B cell (primary cell): ENCODE measurements around the gene ZMYND8. TPM values are rescaled to one million over a fixed set of nuclear protein-coding genes. Genes with fewer than 3 reads are reported as not detected.

Source experiments
- ATAC-seq: fragments of 200-7000 bp; cut with Tn5 transposase; one replicate; pipeline ENCODE4 v1.10.0; 2021; ENCODE audit warnings: low read depth, mild to moderate bottlenecking, moderate number of reproducible peaks, moderate library complexity
- CTCF ChIA-PET: fragments of 350-600 bp; sonication (Branson Sonifier 250); formaldehyde crosslinking; loops from one replicate; lab custom pipeline; 2021; ENCODE audit warnings: antibody characterized with exemption, inconsistent platforms; lab: Charles Lee
- POLR2A ChIA-PET: fragments of 350-600 bp; sonication (Branson Sonifier 250); formaldehyde crosslinking; loops from one replicate; lab custom pipeline; 2021; ENCODE audit warnings: antibody characterized with exemption; lab: Charles Lee
- DNase-seq: peaks from one replicate; pipeline ENCODE4 v3.0.0; 2013
- H2AFZ ChIP-seq: 2 replicates; pipeline ENCODE4 v1.6.1; 2012; ENCODE audit warnings: mild to moderate bottlenecking, low read depth, low read length; ENCODE audit not compliant: insufficient read depth, poor library complexity, severe bottlenecking
- H3K27ac ChIP-seq, 2 donors: 1 replicate in 1 of 2; 2 replicates in 1 of 2; pipeline ENCODE4 v1.5.1; 2012 to 2013; ENCODE audit warnings: low read length in 2 of 2, mild to moderate bottlenecking in 2 of 2, moderate library complexity in 1 of 2
- H3K27me3 ChIP-seq, 4 experiments: fragments of 200-600 bp in 1 of 4; sonication (generic) in 1 of 4; replicated peaks in 1 of 4; 1 replicate in 2 of 4; 2 replicates in 2 of 4; pipeline versions ENCODE4 v1.6.1 to v1.7.0; 2013 to 2016; ENCODE audit warnings: low read length in 3 of 4, mild to moderate bottlenecking in 2 of 4, mixed read lengths in 1 of 4, moderate library complexity in 1 of 4; ENCODE audit not compliant: insufficient read depth in 4 of 4, control insufficient read depth in 3 of 4; ENCODE audit errors: control extremely low read depth in 1 of 4
- H3K36me3 ChIP-seq, 2 experiments: replicated peaks in 1 of 2; 1 replicate in 1 of 2; 2 replicates in 1 of 2; pipeline versions ENCODE4 v1.6.1 to v1.7.1; 2013; ENCODE audit warnings: low read length in 1 of 2; ENCODE audit not compliant: insufficient read depth in 2 of 2, control insufficient read depth in 1 of 2; ENCODE audit errors: control extremely low read depth in 1 of 2, extremely low read depth in 1 of 2
- H3K4me1 ChIP-seq, 2 donors: fragments of 200-600 bp in 1 of 2; sonication (generic) in 1 of 2; 1 replicate in 1 of 2; 2 replicates in 1 of 2; pipeline versions ENCODE4 v1.5.1 to v1.6.1; 2013 to 2017; ENCODE audit warnings: low read length in 2 of 2; ENCODE audit not compliant: control insufficient read depth in 2 of 2, insufficient read depth in 2 of 2
- H3K4me2 ChIP-seq: replicated peaks from 2 replicates; pipeline ENCODE3; 2012; ENCODE audit warnings: mild to moderate bottlenecking, low read depth, low read length; ENCODE audit not compliant: poor library complexity, severe bottlenecking
- H3K4me3 ChIP-seq, 5 experiments: fragments of 200-600 bp in 1 of 5; sonication (generic) in 1 of 5; 1 replicate in 3 of 5; 2 replicates in 2 of 5; pipeline versions ENCODE4 v1.5.1 to v1.7.0; 2011 to 2016; ENCODE audit warnings: low read length in 4 of 5, mild to moderate bottlenecking in 4 of 5, low read depth in 2 of 5, control low read depth in 1 of 5, moderate library complexity in 1 of 5; ENCODE audit not compliant: insufficient read depth in 1 of 5; ENCODE audit errors: control extremely low read depth in 1 of 5, extremely low read depth in 1 of 5
- H3K79me2 ChIP-seq: fragments of 200-600 bp; sonication (generic); one replicate; pipeline ENCODE4 v1.6.0; 2016; ENCODE audit warnings: low read length; ENCODE audit not compliant: control insufficient read depth, insufficient read depth
- H3K9ac ChIP-seq: fragments of 200-600 bp; sonication (generic); 2 replicates; pipeline ENCODE4 v1.6.1; 2017; ENCODE audit warnings: mild to moderate bottlenecking, low read length, moderate library complexity
- H3K9me3 ChIP-seq, 3 donors: one replicate each; pipeline versions ENCODE4 v1.6.1 to v1.7.1; 2013; ENCODE audit warnings: low read length in 2 of 3; ENCODE audit not compliant: control insufficient read depth in 2 of 3, insufficient read depth in 1 of 3; ENCODE audit errors: control extremely low read depth in 1 of 3
- H4K20me1 ChIP-seq: 2 replicates; pipeline ENCODE4 v1.6.0; 2012; ENCODE audit warnings: mild to moderate bottlenecking, low read length; ENCODE audit not compliant: insufficient read depth, control insufficient read depth, poor library complexity, severe bottlenecking
- H3K27ac Mint-ChIP-seq: one replicate; pipeline ENCODE4 v1.8.0; 2021; ENCODE audit warnings: mixed read lengths
- H3K27me3 Mint-ChIP-seq: one replicate; pipeline ENCODE4 v1.8.0; 2021; ENCODE audit warnings: mixed read lengths
- H3K4me1 Mint-ChIP-seq: one replicate; pipeline ENCODE4 v1.8.0; 2021; ENCODE audit warnings: mixed read lengths
- H3K4me3 Mint-ChIP-seq: one replicate; pipeline ENCODE4 v1.8.0; 2021; ENCODE audit warnings: mixed read lengths
- H3K9me3 Mint-ChIP-seq: one replicate; pipeline ENCODE4 v1.8.0; 2022; ENCODE audit warnings: mixed read lengths; ENCODE audit not compliant: insufficient read depth
- EZH2 ChIP-seq: IDR thresholded peaks from 2 replicates; pipeline ENCODE4 v1.6.1; 2012; ENCODE audit warnings: borderline replicate concordance, low read depth, mild to moderate bottlenecking, moderate library complexity, low read length; ENCODE audit not compliant: insufficient read depth, poor library complexity, severe bottlenecking
- WGBS: methylation state at CpG from one replicate; pipeline ENCODE4 v1.1.5; 2013; ENCODE audit warnings: missing lambda C conversion rate; ENCODE audit not compliant: insufficient coverage; 5-methylcytosine and 5-hydroxymethylcytosine counted together
- intact Hi-C: fragments of 100-400 bp; cut with micrococcal nuclease; formaldehyde crosslinking; loops from one replicate; pipeline ENCODE4 v1.10.0; 2022
- polyA plus RNA-seq: library from polyadenylated mRNA; depleted of rRNA; stranded (reverse); fragments of >200 nt; gene quantifications from 2 replicates; pipeline ENCODE4 v1.2.3, GENCODE V29; 2012
- total RNA-seq, 2 donors: library from RNA; stranded (reverse); fragments of 120-200 nt in 1 of 2; gene quantifications; 1 replicate in 1 of 2; 2 replicates in 1 of 2; pipeline versions ENCODE4 v1.2.3 to v1.2.4, GENCODE V29; 2013 to 2022
- TF ChIP-seq, protein P1 (sequence below): fragments of 200-600 bp; IDR thresholded peaks from one replicate; pipeline ENCODE4 v1.8.0; 2022; ENCODE audit warnings: antibody characterized with exemption, mild to moderate bottlenecking

The ZMYND8 gene
- total and polyA plus RNA-seq, 2 donors (not counting 1 experiment from before 2014, with no cell fraction given) = 20.3 to 67.2 TPM

DNA sequence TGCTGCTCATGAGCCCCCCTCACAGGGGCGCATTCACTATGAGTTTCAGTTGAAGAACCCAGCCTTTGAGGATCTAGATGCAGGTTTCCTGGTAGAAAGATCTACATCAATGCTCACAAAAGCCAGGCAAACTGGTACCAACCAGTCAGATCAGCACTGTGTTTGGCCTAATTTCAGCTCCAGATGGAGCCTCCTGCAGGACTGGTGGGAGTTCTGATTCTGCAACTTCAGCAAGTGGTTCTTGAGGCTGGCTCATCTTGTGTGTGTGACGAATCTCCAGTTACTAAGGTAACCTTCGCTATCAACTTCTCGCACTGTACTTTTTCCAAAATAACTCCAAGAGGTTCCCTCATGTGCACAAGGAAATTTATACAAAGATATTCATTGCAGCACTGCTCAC lies 118.8 kb downstream of the ZMYND8 start:
- peaks cover 18% of the 10 kb centered on the region for H4K20me1 ChIP-seq
- no peaks in the 10 kb centered on the region for H3K27me3 Mint-ChIP-seq
- H3K4me2 ChIP-seq = no peak overlapping the region
- no peak for DNase-seq
- POLR2A ChIA-PET = interaction anchor here (0.5 kb wide), 1 partner anchor 71 kb away, joined by 3 read pairs; no protein-coding TSS in a partner anchor
- no peaks in the 10 kb centered on the region for H3K4me1 ChIP-seq
- peaks cover 24 to 86% of the 10 kb centered on the region in 2 experiments for H3K36me3 ChIP-seq
- no peak overlapping the region for H3K4me3 Mint-ChIP-seq
- H2AFZ ChIP-seq = no peak overlapping the region
- ATAC-seq = no peak
- H3K4me3 ChIP-seq = no peak overlapping the region
- CTCF ChIA-PET = interaction anchor here (1.9 kb wide), 1 partner anchor 146 kb away, joined by 7 read pairs; no protein-coding TSS in a partner anchor
- H3K27me3 ChIP-seq = no peaks in the 10 kb centered on the region
- no peak overlapping the region for H3K9ac ChIP-seq
- no peaks in the 10 kb centered on the region for H3K9me3 Mint-ChIP-seq
- intact Hi-C loops = no loop called here
- H3K9me3 ChIP-seq = no peaks in the 10 kb centered on the region
- WGBS = 92% methylated on average over 1 of the region's 4 CpGs
- H3K27ac ChIP-seq = no peak overlapping the region
- TF ChIP-seq, protein P1, sequence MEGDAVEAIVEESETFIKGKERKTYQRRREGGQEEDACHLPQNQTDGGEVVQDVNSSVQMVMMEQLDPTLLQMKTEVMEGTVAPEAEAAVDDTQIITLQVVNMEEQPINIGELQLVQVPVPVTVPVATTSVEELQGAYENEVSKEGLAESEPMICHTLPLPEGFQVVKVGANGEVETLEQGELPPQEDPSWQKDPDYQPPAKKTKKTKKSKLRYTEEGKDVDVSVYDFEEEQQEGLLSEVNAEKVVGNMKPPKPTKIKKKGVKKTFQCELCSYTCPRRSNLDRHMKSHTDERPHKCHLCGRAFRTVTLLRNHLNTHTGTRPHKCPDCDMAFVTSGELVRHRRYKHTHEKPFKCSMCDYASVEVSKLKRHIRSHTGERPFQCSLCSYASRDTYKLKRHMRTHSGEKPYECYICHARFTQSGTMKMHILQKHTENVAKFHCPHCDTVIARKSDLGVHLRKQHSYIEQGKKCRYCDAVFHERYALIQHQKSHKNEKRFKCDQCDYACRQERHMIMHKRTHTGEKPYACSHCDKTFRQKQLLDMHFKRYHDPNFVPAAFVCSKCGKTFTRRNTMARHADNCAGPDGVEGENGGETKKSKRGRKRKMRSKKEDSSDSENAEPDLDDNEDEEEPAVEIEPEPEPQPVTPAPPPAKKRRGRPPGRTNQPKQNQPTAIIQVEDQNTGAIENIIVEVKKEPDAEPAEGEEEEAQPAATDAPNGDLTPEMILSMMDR = no peak
- no peak for TF ChIP-seq EZH2
- H3K27ac Mint-ChIP-seq = no peak overlapping the region
- peaks cover 31% of the 10 kb centered on the region for H3K79me2 ChIP-seq
- no peaks in the 10 kb centered on the region for H3K4me1 Mint-ChIP-seq

DNA sequence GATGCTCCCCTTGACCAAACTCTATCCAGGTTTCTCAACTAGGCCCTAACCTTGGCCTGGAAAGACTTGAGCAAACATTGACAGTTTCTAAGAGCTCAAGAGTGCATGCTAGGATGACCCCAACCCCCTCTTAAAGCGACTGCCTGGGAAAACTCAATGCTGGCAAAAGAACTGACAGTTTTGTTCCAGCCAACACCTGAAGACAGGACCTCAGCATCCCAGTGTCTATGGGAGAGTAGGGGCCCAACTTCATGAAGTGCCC lies 119.9 kb downstream of the ZMYND8 start:
- intact Hi-C loops = no loop called here
- H3K27me3 Mint-ChIP-seq = no peaks in the 10 kb centered on the region
- Histone ChIP-seq H3K27me3 (no peaks in the 10 kb centered on the region), H3K36me3 (peaks cover 23 to 86% of the 10 kb centered on the region in 2 experiments), H3K4me1 (no peaks in the 10 kb centered on the region), H3K4me2 (no peak overlapping the region), H3K27ac (no peak overlapping the region), H4K20me1 (peaks cover 12% of the 10 kb centered on the region), H3K4me3 (no peak overlapping the region), H2AFZ (no peak overlapping the region), H3K9ac (no peak overlapping the region), H3K79me2 (peaks cover 29% of the 10 kb centered on the region), H3K9me3 (no peaks in the 10 kb centered on the region)
- TF ChIP-seq, protein P1 = no peak
- TF ChIP-seq EZH2 = no peak
- H3K4me3 Mint-ChIP-seq = no peak overlapping the region
- ATAC-seq = no peak
- no peaks in the 10 kb centered on the region for H3K4me1 Mint-ChIP-seq
- POLR2A ChIA-PET = no interaction called here
- WGBS = 100% methylated on average over 1 of the region's 1 CpG
- CTCF ChIA-PET = interaction anchor here (1.9 kb wide), 1 partner anchor 147 kb away, joined by 7 read pairs; no protein-coding TSS in a partner anchor
- H3K9me3 Mint-ChIP-seq = no peaks in the 10 kb centered on the region
- H3K27ac Mint-ChIP-seq = peak overlapping the region; percentile 26
- no peak for DNase-seq
